CD14-positive monocyte (primary cell): ENCODE measurements around the gene SNW1. TPM values are rescaled to one million over a fixed set of nuclear protein-coding genes. Genes with fewer than 3 reads are reported as not detected.

Experiments
- DNase-seq, 3 donors: peaks; one replicate each; pipeline ENCODE4 v3.0.0-alpha.2; 2011 to 2022
- H2AFZ ChIP-seq: 2 replicates; pipeline ENCODE4 v1.6.0; 2012; ENCODE audit warnings: mild to moderate bottlenecking, low read depth, low read length, inconsistent platforms; ENCODE audit not compliant: insufficient read depth, poor library complexity, severe bottlenecking
- H3K27ac ChIP-seq, 2 donors: 1 replicate in 1 of 2; 2 replicates in 1 of 2; pipeline ENCODE4 v1.5.1; 2012 to 2013; ENCODE audit warnings: low read length in 2 of 2, control low read depth in 1 of 2, inconsistent platforms in 1 of 2, low read depth in 1 of 2, mild to moderate bottlenecking in 1 of 2
- H3K27me3 ChIP-seq, 2 donors: one replicate each; pipeline versions ENCODE4 v1.6.0 to v1.6.1; 2011 to 2013; ENCODE audit warnings: low read length in 2 of 2; ENCODE audit not compliant: control insufficient read depth in 2 of 2, insufficient read depth in 2 of 2
- H3K36me3 ChIP-seq, 2 donors: replicated peaks in 1 of 2; 1 replicate in 1 of 2; 2 replicates in 1 of 2; pipeline versions ENCODE4 v1.5.1 to v1.6.1; 2012 to 2013; ENCODE audit warnings: low read length in 2 of 2, control low read depth in 1 of 2, inconsistent platforms in 1 of 2, mild to moderate bottlenecking in 1 of 2; ENCODE audit not compliant: insufficient read depth in 2 of 2, control insufficient read depth in 1 of 2
- H3K4me1 ChIP-seq, 2 donors: 1 replicate in 1 of 2; 2 replicates in 1 of 2; pipeline versions ENCODE4 v1.5.1 to v1.6.1; 2012 to 2013; ENCODE audit warnings: low read length in 2 of 2, control low read depth in 1 of 2, inconsistent platforms in 1 of 2, mild to moderate bottlenecking in 1 of 2, moderate library complexity in 1 of 2; ENCODE audit not compliant: insufficient read depth in 2 of 2, control insufficient read depth in 1 of 2
- H3K4me2 ChIP-seq: replicated peaks from 2 replicates; pipeline ENCODE3; 2012; ENCODE audit warnings: low read length, moderate library complexity, mild to moderate bottlenecking; ENCODE audit not compliant: poor library complexity, severe bottlenecking; ENCODE audit errors: extremely low read depth
- H3K4me3 ChIP-seq, 3 experiments: fragments of 200-600 bp in 1 of 3; sonication (generic) in 1 of 3; replicated peaks in 1 of 3; 1 replicate in 2 of 3; 2 replicates in 1 of 3; pipeline ENCODE4 v1.5.1; 2011 to 2013; ENCODE audit warnings: low read length in 3 of 3, mild to moderate bottlenecking in 3 of 3, control low read depth in 2 of 3, low read depth in 2 of 3, inconsistent platforms in 1 of 3, moderate library complexity in 1 of 3
- H3K79me2 ChIP-seq: 2 replicates; pipeline ENCODE4 v1.6.0; 2012; ENCODE audit warnings: mild to moderate bottlenecking, control low read depth, inconsistent platforms, low read length, moderate library complexity; ENCODE audit not compliant: insufficient read depth
- H3K9ac ChIP-seq: 2 replicates; pipeline ENCODE4 v1.6.0; 2017; ENCODE audit warnings: low read length, mild to moderate bottlenecking; ENCODE audit not compliant: insufficient read depth, poor library complexity, severe bottlenecking
- H3K9me3 ChIP-seq, 2 donors: replicated peaks in 1 of 2; 1 replicate in 1 of 2; 2 replicates in 1 of 2; pipeline versions ENCODE4 v1.5.1 to v1.6.1; 2012 to 2013; ENCODE audit warnings: low read length in 2 of 2, control low read depth in 1 of 2; ENCODE audit not compliant: control insufficient read depth in 1 of 2, insufficient read depth in 1 of 2
- H4K20me1 ChIP-seq: 2 replicates; pipeline ENCODE4 v1.6.0; 2012; ENCODE audit warnings: mild to moderate bottlenecking, low read length, control low read depth, moderate library complexity; ENCODE audit not compliant: insufficient read depth
- H3K27ac Mint-ChIP-seq, 7 donors: one replicate each; pipeline ENCODE4 v1.8.0; 2020; ENCODE audit warnings: mild to moderate bottlenecking in 7 of 7, mixed read lengths in 7 of 7, moderate library complexity in 6 of 7, inconsistent platforms in 2 of 7
- H3K27me3 Mint-ChIP-seq, 3 donors: one replicate each; pipeline ENCODE4 v1.8.0; 2021 to 2022; ENCODE audit warnings: low read depth in 3 of 3, mild to moderate bottlenecking in 3 of 3, mixed read lengths in 3 of 3, moderate library complexity in 3 of 3, inconsistent platforms in 1 of 3
- H3K36me3 Mint-ChIP-seq, 2 donors: one replicate each; pipeline ENCODE4 v1.8.0; 2020; ENCODE audit warnings: mixed read lengths in 2 of 2, inconsistent platforms in 1 of 2, mild to moderate bottlenecking in 1 of 2
- H3K4me1 Mint-ChIP-seq: one replicate; pipeline ENCODE4 v1.8.0; 2020; ENCODE audit warnings: mild to moderate bottlenecking, mixed read lengths
- H3K4me3 Mint-ChIP-seq, 2 donors: one replicate each; pipeline ENCODE4 v1.8.0; 2020; ENCODE audit warnings: mild to moderate bottlenecking in 2 of 2, mixed read lengths in 2 of 2, moderate library complexity in 1 of 2
- H3K9me3 Mint-ChIP-seq, 7 donors: one replicate each; pipeline ENCODE4 v1.8.0; 2020 to 2022; ENCODE audit warnings: mixed read lengths in 7 of 7, mild to moderate bottlenecking in 6 of 7, moderate library complexity in 6 of 7, inconsistent platforms in 2 of 7
- WGBS: methylation state at CpG from one replicate; pipeline ENCODE4 v1.1.5; 2013; ENCODE audit warnings: missing lambda C conversion rate; ENCODE audit not compliant: insufficient coverage; 5-methylcytosine and 5-hydroxymethylcytosine counted together
- intact Hi-C, 2 donors: fragments of 100-400 bp; cut with micrococcal nuclease; formaldehyde crosslinking; loops; one replicate each; pipeline versions ENCODE4 v1.15.0 to v1.15.1; 2023
- polyA plus RNA-seq, 3 donors: library from polyadenylated mRNA; depleted of rRNA in 1 of 3; unstranded in 2 of 3; stranded (reverse) in 1 of 3; fragments of 300-500 nt in 2 of 3; fragments of >200 nt in 1 of 3; fragmentation: Illumina TruSeq in 2 of 3; gene quantifications; 1 replicate in 2 of 3; 2 replicates in 1 of 3; pipeline ENCODE4 v1.2.3, GENCODE V29; 2012 to 2021
- TF ChIP-seq, protein P1 (sequence below): fragments of 200-600 bp; IDR thresholded peaks from one replicate; pipeline ENCODE4 v1.8.0; 2022; ENCODE audit warnings: antibody characterized with exemption, mild to moderate bottlenecking

SNW1 gene
- polyA plus RNA-seq, 3 donors, result 17.4 to 74.6 (median 50.6) TPM

GRCh38 chr14:77808250-77808649, 47.3 kb upstream of the SNW1 start:
- TF ChIP-seq, protein P1, sequence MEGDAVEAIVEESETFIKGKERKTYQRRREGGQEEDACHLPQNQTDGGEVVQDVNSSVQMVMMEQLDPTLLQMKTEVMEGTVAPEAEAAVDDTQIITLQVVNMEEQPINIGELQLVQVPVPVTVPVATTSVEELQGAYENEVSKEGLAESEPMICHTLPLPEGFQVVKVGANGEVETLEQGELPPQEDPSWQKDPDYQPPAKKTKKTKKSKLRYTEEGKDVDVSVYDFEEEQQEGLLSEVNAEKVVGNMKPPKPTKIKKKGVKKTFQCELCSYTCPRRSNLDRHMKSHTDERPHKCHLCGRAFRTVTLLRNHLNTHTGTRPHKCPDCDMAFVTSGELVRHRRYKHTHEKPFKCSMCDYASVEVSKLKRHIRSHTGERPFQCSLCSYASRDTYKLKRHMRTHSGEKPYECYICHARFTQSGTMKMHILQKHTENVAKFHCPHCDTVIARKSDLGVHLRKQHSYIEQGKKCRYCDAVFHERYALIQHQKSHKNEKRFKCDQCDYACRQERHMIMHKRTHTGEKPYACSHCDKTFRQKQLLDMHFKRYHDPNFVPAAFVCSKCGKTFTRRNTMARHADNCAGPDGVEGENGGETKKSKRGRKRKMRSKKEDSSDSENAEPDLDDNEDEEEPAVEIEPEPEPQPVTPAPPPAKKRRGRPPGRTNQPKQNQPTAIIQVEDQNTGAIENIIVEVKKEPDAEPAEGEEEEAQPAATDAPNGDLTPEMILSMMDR, result no peak
- H3K79me2 ChIP-seq, result no peaks in the 10 kb centered on the region
- no peaks in the 10 kb centered on the region for H3K4me1 ChIP-seq
- no peak overlapping the region for H3K4me3 ChIP-seq
- no peak overlapping the region for H3K27ac ChIP-seq
- no peaks in the 10 kb centered on the region for H3K36me3 ChIP-seq
- Mint-ChIP-seq H3K4me1 (peaks cover 8% of the 10 kb centered on the region), H3K27ac (peak overlapping the region in 1 of 7 donors; percentile 70), H3K36me3 (no peaks in the 10 kb centered on the region), H3K4me3 (no peak overlapping the region), H3K9me3 (no peaks in the 10 kb centered on the region), H3K27me3 (no peaks in the 10 kb centered on the region)
- no peaks in the 10 kb centered on the region for H3K9me3 ChIP-seq
- H2AFZ ChIP-seq, result no peak overlapping the region
- H3K9ac ChIP-seq, result no peak overlapping the region
- H4K20me1 ChIP-seq, result no peaks in the 10 kb centered on the region
- 100% methylated on average over 3 of the region's 3 CpGs for WGBS
- intact Hi-C loops, result no loop called here
- H3K4me2 ChIP-seq, result no peak overlapping the region
- no peaks in the 10 kb centered on the region for H3K27me3 ChIP-seq
- DNase-seq, result no peak

DNA sequence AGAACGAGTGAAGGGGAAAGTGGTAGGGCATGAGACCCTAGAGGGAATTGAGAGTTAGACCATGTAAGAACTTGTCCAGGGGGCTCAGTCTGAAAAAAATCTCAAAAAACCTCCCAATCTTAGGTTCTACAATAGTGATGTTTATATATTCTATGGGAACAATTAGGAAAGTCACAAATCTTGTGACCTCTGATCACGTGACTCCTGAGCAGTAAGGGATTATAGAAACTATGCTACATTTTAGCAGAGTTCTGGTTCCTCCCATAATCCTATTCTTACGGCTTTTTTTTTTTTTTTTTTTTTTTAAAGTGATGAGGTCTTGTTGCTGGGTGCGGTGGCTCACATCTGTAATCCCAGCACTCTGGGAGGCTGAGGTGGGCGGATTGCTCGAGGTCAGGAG, 44.8 kb upstream of the SNW1 start:
- Mint-ChIP-seq H3K4me1 (peaks cover 9% of the 10 kb centered on the region), H3K27ac (peak overlapping the region in 2 of 7 donors; percentile 53 to 70), H3K4me3 (no peak overlapping the region), H3K27me3 (no peaks in the 10 kb centered on the region), H3K36me3 (no peaks in the 10 kb centered on the region), H3K9me3 (no peaks in the 10 kb centered on the region)
- no peak overlapping the region for H3K4me3 ChIP-seq
- no peak overlapping the region for H2AFZ ChIP-seq
- no peaks in the 10 kb centered on the region for H3K9me3 ChIP-seq
- no peak overlapping the region for H3K27ac ChIP-seq
- no peaks in the 10 kb centered on the region for H3K36me3 ChIP-seq
- H3K27me3 ChIP-seq, result no peaks in the 10 kb centered on the region
- no peaks in the 10 kb centered on the region for H4K20me1 ChIP-seq
- no peak overlapping the region for H3K9ac ChIP-seq
- WGBS, result 100% methylated on average over 1 of the region's 6 CpGs
- intact Hi-C loops, result no loop called here
- H3K4me2 ChIP-seq, result no peak overlapping the region
- H3K4me1 ChIP-seq, result peaks cover 2 to 5% of the 10 kb centered on the region in 2 donors
- TF ChIP-seq, protein P1, result no peak
- H3K79me2 ChIP-seq, result no peaks in the 10 kb centered on the region
- no peak for DNase-seq
